ENCODE measurements around the gene FAM234A. TPM values are rescaled to one million over a fixed set of nuclear protein-coding genes. Genes with fewer than 3 reads are reported as not detected.

The FAM234A gene
- total RNA-seq, 1 experiment from 2014 or later: 94.9 TPM

DNA sequence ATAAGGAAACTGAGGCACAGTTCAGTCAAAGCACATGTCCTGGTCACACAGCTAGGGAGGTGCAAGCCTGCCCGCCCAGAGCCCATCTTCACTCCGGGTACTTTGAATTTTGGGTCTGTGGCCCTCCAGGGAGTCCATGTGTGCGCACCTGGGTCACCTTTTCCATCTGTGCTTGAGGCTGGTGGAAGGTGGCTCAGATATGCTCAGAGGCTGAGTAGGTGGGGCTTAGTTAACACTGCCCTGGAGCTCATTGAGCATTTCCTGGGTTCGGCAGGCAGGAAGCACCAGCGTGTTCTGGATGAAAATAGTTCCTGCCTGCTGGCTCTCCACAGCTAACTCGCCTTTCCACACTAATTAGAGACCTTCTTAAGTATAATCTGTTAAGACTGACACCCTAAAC, 19.2 kb downstream of the FAM234A start:
- Histone ChIP-seq H3K9ac (ENCODE audit: extremely low read depth, insufficient read length, low read length) (no peak overlapping the region), H3K4me2 (ENCODE audit: insufficient read depth, insufficient read length, low read length) (no peak overlapping the region), H2BK12ac (ENCODE audit: insufficient read length, low read depth, low read length) (no peak overlapping the region), H3K27me3 (ENCODE audit: insufficient read depth, low read length) (no peaks in the 10 kb centered on the region), H3K23ac (ENCODE audit: insufficient read length, low read depth, low read length) (no peak overlapping the region), H4K5ac (ENCODE audit: insufficient read length, low read depth, low read length) (no peak overlapping the region), H3K27ac (ENCODE audit: insufficient read length, low read depth, low read length) (no peak overlapping the region), H2AK5ac (ENCODE audit: insufficient read length, low read length) (no peak overlapping the region), H3K9me3 (ENCODE audit: control insufficient read depth, low read depth, low read length) (no peaks in the 10 kb centered on the region), H3K4ac (ENCODE audit: low read depth, low read length) (no peak overlapping the region), H2BK15ac (ENCODE audit: low read depth, low read length) (no peak overlapping the region), H2BK20ac (ENCODE audit: low read depth, low read length, poor library complexity, severe bottlenecking) (no peak overlapping the region), H3K4me1 (ENCODE audit: insufficient read depth, low read length) (no peaks in the 10 kb centered on the region), H3T11ph (ENCODE audit: low read length) (no peak overlapping the region), H2BK120ac (ENCODE audit: low read depth, low read length, poor library complexity, severe bottlenecking) (no peak overlapping the region), H3K18ac (ENCODE audit: insufficient read length, low read depth, low read length) (no peak overlapping the region), H3K23me2 (ENCODE audit: insufficient read length, low read depth, low read length, poor library complexity, severe bottlenecking) (no peaks in the 10 kb centered on the region), H2BK5ac (ENCODE audit: insufficient read length, low read length) (no peak overlapping the region), H4K20me1 (ENCODE audit: control insufficient read depth, insufficient read depth, insufficient read length) (no peaks in the 10 kb centered on the region), H4K91ac (ENCODE audit: insufficient read length, low read depth, low read length) (no peak overlapping the region), H3K79me1 (ENCODE audit: insufficient read depth, low read depth, low read length, poor library complexity, severe bottlenecking) (no peaks in the 10 kb centered on the region), H3K79me2 (ENCODE audit: insufficient read depth, low read length) (no peaks in the 10 kb centered on the region), H3K56ac (ENCODE audit: insufficient read length, low read depth, low read length) (no peak overlapping the region), H2AFZ (ENCODE audit: low read length) (no peak overlapping the region), H3K14ac (ENCODE audit: insufficient read depth, low read length) (no peak overlapping the region), H4K8ac (replicated peaks; ENCODE audit: insufficient read length, low read depth, low read length) (no peak overlapping the region)
- DNase-seq: no peak
- Mint-ChIP-seq H3K4me1 (no peaks in the 10 kb centered on the region; a peak in 1 of 4 replicates), H3K9me3 (no peaks in the 10 kb centered on the region), H3K27ac (no peak overlapping the region; a peak in 1 of 7 replicates), H3K27me3 (ENCODE audit: low read depth) (no peaks in the 10 kb centered on the region), H3K4me3 (no peak overlapping the region), H3K36me3 (ENCODE audit: insufficient read depth in 1 of 3, low read depth in 3 of 3) (peaks cover 12 to 50% (median 44%) of the 10 kb centered on the region in 3 experiments; a peak in 6 of 7 replicates)
- TF ChIP-seq, protein P1, sequence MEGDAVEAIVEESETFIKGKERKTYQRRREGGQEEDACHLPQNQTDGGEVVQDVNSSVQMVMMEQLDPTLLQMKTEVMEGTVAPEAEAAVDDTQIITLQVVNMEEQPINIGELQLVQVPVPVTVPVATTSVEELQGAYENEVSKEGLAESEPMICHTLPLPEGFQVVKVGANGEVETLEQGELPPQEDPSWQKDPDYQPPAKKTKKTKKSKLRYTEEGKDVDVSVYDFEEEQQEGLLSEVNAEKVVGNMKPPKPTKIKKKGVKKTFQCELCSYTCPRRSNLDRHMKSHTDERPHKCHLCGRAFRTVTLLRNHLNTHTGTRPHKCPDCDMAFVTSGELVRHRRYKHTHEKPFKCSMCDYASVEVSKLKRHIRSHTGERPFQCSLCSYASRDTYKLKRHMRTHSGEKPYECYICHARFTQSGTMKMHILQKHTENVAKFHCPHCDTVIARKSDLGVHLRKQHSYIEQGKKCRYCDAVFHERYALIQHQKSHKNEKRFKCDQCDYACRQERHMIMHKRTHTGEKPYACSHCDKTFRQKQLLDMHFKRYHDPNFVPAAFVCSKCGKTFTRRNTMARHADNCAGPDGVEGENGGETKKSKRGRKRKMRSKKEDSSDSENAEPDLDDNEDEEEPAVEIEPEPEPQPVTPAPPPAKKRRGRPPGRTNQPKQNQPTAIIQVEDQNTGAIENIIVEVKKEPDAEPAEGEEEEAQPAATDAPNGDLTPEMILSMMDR (conservative IDR thresholded peaks at IDR 0.05): no peak
- no CpG with 5 or more reads among the region's 6 CpGs for WGBS (ENCODE audit: extremely low coverage, insufficient read length, low lambda C conversion rate)

Data from H9 (cell line).